COR-L47 (cell line): ENCODE results near the gene SLC52A3.
"Not testable (repeated sequence)": the region's sequence is repeated elsewhere in the genome, so short reads cannot be mapped to it uniquely, and the experiment has no call there.

Experiments used
- DNase-seq: peaks from one replicate; lab custom pipeline; 2025; lab: John Stamatoyannopoulos, UW

SLC52A3 gene

DNA sequence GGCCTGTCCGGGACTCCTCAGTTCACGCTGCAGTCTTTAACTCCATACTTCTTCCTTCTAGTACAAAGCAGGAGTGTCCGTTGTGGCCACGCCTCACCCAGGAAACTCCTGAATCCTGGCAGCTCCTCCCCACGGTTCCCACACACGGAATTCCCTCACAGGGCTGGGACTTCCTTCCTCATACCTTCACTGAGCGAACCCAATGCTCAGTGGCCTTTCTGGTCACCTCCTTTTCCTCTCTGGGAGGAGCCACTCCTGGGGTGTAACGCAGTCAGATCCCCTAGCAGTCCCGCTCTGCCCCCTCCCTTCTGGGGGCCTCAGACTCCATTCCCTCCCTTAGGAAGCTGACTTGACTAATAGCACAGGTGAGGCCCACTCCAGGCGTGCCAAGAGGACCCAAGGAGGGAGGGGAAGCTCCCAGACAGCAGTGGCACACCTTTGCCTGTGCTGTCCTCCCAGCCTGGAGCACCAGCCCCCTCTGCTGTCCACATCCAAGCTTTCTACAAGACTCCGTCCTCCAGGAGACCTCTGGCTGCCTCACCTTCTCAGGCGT, at the start of gene SLC52A3:
Gene SLC52A3 (minus strand): TSS at position 75 of the 553 bp plus-strand sequence. CDS start 2,726 bp downstream, outside the sequence.
- DNase-seq = peak; percentile 14

DNA sequence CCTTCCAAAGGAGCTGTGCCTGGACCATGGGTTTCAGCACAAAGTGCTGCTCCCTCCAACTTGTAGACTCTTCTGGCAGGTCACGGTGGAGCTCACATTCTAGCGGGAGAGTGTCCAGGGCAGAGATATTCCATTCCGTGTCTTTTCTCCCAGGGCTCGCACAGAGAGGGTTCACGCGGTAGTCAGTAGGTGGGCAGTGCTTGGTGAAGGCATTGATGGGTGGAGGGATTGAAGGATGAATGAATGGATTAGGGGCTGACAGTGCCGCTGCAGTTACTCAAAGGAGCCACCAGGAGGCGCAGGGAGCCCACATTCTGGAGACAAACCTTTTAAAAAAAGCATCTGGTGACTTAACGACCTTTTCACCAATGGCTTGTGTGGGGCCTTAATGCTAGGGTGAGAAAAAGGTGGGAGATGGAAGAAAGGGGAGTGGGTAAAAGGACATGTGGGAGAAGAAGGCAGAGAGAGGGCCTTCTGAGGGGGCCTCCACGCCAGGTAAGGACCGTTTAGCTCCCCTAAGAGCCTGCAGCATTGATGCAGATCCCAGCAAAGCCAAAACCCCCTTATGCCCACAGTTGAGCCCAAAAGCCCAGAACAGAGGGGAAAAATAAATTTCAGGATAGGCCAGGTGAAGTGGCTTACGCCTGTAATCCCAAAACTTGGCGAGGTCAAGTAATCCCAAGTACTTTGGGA, 47.8 kb upstream of the SLC52A3 start:
- DNase-seq = peak; percentile 25

DNA sequence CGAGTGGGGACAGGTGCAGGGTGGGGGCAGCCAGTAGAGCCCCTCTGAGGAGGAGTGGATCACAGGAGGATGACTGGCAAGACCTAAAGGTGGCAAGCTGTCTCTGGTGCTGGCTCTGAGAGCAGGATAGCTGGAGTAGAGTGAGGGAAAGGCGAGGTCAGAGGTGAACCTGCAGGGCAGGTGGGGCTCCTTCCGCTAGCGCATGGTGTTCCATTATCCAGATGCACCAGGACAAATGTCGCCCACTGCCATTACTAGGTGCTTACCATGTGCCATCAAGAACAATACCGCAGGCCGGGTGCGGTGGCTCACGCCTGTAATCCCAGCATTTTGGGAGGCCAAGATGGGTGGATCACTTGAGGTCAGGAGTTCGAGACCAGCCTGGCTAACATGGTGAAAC, 46.9 kb upstream of the SLC52A3 start:
- no peak for DNase-seq

DNA sequence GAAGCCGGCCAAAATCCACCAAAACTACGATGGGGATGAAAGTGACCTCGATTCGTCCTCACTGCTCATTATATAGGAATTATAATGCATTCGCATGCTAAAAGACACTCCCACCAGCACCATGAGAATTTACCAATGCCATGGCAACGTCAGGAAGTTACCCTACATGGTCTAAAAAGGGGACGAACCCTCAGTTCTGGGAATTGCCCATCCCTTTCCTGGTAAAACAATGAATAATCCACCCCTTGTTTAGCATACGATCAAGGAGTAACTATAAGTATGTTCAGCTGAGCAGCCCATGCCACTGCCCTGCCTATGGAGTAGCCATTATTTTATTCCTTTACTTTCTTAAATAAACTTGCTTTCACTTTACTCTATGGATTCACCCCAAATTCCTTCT, 45.1 kb upstream of the SLC52A3 start:
- no peak for DNase-seq

DNA sequence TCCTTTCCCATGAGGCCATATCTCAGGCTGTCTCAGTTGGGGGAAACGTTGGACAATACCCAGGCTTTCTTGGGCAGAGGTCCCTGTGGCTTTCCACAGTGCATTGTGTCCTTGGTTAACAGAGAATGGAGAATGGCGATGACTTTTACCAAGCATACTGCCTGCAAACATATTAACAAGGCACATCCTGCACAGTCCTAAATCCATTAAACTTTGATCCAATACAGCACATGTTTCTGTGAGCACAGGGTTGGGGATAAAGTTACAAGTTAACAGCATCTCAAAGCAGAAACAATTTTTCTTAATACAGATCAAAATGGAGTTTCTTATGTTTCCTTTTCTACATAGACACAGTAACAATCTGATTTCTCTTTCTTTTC, 44.1 kb upstream of the SLC52A3 start:
- not testable (repeated sequence) for DNase-seq

DNA sequence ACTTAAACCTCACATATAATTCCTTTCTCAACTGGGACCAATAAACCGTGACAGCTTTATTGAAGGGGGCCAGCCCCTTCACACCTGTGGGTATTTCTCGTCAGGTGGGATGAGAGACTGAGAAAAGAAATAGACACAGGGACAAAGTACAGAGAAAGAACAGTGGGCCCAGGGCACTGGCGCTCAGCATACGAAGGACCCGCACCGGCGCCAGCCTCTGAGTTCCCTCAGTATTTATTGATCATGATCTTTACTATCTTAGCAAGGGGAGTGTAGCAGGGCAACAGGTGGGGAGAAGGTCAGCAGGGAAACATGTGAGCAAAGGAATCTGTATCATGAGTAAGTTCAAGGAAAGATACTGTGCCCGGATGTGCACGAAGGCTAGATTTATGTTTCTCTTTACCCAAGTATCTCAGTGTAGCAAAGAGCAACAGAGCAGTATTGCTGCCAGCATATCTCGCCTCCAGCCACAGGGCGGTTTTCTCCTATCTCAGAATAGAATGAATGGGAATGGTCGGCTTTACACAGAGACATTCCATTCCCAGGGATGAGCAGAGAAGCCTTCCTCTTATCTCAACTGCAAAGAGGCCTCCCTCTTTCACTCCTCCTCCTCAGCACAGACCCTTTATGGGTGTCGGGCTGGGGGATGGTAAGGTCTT, 43.6 kb upstream of the SLC52A3 start:
- DNase-seq = not testable (repeated sequence)

DNA sequence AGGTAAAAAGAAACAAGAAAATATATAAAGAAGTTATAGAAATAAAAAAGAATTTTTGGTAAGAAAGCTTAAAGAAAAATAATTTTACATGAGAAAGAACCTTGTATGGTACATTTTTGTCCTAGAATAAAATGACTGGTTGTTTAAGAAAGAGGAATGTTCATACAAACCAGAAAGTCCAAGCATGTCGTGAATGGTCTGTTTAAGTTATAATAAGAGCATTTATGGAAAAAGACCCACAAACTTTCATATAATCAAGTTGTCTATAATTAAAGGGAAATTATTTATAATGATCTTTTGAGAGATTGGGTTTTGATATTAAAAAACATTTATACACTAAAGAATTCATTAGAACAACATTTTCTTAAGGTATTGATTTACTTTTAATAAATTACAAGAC, 37.4 kb upstream of the SLC52A3 start:
- no peak for DNase-seq

DNA sequence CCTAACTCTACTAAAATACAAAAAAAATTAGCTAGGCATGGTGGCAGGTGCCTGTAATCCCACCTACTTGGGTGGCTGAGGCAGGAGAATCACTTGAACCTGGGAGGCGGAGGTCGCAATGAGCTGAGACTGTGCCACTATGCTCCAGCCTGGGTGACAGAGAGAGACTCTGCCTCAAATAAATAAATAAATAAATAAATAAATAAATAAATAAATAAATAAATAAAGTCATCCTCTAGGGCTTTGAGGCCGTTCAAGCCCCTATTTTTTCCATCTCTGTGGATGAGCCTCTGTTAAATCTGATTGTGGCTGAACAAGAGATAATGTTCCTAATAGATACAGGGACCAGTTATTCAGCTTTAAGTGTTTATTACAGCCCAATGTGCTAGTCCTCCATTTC, 33.4 kb upstream of the SLC52A3 start:
- no peak for DNase-seq

- not testable (repeated sequence) for DNase-seq
Measured at GRCh38 chr20:800026-800425, 31.7 kb upstream of the SLC52A3 start.

DNA sequence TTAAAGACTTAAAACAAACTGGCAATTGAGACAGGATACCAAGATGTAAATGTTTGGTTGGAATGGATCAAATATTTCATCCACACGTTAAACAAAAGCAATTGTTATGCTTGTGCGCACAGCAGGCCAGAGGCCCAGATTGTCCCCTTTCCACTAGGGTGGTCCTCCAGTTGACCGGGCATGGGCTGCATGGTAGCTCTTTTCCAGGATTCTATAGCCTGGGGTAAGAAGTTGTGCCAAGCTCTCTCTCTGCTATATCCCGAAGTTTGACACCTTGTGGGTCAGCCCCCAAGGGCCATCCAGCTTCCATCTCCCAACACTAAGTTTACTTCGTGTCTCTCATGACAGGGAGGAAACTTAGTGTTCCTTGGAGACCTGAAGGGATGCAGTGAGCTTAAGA, 30.4 kb upstream of the SLC52A3 start:
- DNase-seq = not testable (repeated sequence)

DNA sequence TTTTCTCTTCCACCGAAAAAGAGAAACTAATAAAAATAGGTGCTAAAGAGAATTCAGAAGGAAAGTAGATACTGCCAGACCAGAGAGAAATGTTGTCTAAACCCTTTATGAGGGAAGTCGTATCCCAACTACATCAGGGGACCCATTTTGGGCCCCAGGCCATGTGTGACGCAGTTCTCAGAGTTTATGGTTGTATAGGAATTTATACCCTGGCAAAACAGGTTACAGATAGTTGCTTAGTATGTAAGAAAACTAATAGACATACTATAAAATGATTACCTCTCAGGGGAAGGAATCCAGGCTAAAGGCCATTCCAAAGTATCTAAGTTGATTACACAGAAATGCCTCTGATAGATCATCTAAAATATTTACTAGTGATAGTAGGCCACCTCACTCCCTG, 28.6 kb upstream of the SLC52A3 start:
- DNase-seq = no peak

GRCh38 chr20:792248-792647, 23.9 kb upstream of the SLC52A3 start:
- no peak for DNase-seq

GRCh38 chr20:791056-791455, 22.8 kb upstream of the SLC52A3 start:
- no peak for DNase-seq

DNA sequence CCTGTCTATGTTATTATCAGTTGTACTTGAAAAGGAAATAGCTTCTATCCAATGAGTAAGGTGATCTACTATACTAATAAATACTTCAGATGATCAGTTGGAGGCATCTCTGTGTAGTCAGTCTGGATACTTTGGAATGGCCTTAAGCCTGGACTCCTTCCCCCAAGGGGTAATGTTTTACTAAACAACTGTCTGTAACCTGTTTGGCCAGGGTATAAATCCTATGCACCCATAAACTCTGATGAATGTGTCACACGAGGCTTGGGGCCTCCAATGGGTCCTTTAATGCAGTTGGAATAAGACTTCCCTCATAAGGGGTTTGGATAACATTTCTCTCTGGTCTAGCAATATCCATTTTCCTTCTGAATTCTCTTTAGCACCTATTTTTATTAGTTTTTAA, 19.5 kb upstream of the SLC52A3 start:
- DNase-seq = no peak

GRCh38 chr20:779771-780170, 11.5 kb upstream of the SLC52A3 start:
- no peak for DNase-seq

GRCh38 chr20:776165-776564, 7.9 kb upstream of the SLC52A3 start:
- no peak for DNase-seq

DNA sequence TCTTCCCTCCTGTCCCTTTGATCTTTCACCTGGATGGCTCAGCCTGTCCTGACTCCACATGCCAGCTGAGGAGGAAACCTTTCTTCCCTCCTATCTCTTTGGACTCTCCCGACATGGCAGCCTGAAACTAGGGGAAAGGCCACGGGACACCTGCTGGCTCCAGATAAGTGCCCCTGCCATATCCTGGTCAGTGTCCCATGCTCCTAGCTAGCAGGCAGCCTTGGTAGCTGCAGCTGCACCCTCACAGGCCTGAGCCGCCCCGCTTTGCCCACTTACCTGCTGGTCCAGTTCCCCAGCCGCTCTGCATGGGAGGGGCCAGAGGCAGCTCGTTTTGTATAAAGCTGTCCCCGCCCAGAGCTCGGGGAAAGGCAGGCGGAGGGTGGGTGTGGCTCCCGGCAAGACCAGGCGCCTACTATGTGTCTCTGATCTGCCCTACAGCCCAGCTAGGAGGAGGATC, 7.4 kb upstream of the SLC52A3 start:
- no peak for DNase-seq

DNA sequence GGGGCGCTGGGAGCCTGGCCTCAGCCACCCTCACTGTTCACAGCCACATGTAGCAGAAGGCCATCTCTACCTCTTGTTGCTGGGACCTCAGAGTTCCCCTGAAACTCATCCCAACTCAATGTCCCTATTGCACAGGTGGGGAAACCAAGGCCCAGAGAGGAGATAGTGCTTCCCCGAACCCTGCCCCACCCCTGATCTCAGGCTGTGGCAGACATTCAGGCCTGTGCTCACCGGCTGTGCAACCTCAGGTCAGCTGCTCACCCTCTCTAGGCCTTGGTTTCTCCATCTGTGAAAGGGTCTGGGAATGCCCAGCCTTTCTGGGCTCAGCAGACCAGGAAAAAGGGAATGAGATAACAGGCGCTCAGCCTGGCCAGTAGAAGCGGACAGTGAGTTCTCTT, 6.4 kb upstream of the SLC52A3 start:
- DNase-seq = no peak

DNA sequence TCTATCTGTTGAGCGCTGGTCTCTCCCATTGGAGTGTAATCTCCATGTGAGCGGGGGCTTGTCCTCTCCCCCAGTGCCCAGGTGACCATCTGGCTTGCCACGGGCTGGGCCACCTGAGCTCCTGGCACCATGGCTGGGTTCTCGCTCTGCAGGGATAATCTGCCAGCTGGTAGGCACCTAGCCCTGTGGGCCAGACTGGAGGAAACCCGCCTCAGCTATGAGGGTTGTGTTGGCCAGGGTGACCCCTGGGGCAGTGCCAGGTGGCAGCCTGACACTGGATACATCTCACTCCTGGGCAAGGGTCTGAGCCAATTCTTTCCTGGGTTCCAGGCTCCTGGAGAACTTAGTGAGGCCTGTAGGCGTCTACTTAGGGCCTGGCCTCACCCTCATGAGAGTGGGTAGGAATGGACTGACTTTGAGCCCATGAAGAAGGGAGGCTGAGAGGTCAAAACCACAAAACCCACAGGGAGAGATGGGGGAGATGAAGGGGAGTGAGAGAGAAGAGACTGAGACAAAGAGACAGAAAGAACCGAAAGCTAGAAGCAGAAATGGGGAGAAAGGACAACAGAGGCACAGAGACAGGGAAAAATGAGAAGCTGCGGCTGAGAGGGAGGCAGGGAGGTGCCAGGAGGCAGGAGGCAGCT, 5.8 kb upstream of the SLC52A3 start:
- no peak for DNase-seq

DNA sequence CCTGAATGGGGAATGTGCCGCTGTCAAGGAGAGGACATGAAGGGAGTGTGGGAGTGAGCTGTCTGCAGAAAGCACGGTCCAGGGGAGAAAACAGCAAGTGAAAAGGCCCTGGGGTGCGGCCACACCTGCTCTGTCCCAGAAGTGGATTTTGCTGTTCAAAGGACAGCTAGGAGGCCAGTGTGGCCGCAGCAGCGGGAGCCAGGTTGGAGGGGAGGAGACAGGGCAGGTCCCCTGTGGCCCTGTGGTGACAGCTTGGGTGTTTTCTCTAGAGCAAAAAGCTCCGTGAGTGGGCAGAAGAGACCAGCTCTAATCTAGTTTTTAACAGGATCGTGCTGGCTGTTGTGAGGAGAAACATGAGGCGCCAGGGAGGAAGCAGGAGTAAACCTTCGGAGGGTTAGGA, 4.5 kb upstream of the SLC52A3 start:
- no peak for DNase-seq

- DNase-seq = no peak
Measured at GRCh38 chr20:771741-772464, 3.6 kb upstream of the SLC52A3 start.

GRCh38 chr20:770691-771090, 2.4 kb upstream of the SLC52A3 start:
- no peak for DNase-seq
